HG02798 (cell line): ENCODE results near the gene UROS.

Source experiments
- ATAC-seq: cut with Tn5 transposase; IDR thresholded peaks from one replicate; pipeline ENCODE4 v1.9.1; 2021; ENCODE audit warnings: mild to moderate bottlenecking; ENCODE audit not compliant: unreplicated experiment, poor library complexity

UROS gene

DNA sequence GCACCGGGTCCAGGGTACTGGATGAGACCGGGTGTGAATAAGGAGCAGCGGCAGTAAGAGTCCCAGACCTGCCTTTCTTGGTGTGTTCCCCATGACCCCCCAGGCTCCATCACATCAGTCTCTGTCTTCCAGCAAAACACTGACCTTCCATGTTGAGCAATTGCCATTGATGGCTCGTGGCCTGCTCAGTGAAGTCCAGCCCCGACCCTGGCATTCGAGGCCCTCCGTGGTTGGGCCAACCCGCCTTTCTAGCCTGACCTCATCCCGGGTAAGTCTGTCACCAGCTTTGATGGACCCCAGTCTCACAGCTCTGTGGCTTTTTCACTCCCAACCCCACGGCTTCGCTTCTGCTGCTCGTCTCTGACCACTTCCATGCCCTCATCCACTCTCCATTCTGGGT is 53.9 kb downstream of the UROS start:
- no peak for ATAC-seq

- no peak for ATAC-seq
Measured at GRCh38 chr10:125768219-125768855, 54.7 kb downstream of the UROS start.

DNA sequence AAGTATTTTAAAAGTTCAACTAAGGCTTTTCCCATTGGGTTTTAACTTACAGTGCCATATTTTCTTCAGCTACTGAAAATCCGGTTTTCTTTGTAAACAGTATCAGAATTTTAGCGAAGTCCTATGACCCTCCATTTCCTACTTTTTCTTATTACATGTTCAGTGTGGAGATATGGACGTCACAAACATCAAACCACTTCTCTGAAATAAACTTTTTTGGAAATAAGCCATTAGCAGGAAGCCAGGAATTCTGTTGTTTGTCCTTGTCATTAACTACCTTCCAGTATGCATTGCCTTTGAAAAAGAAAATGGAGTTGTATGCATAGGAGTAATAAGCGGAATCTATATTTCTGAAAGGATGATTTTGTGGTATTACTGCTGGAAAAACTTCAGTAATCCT is 56.5 kb downstream of the UROS start:
- ATAC-seq: no peak

- no peak for ATAC-seq
Measured at GRCh38 chr10:125765835-125766234, 57.2 kb downstream of the UROS start.

- ATAC-seq: no peak
Measured at GRCh38 chr10:125762692-125763648, 60.1 kb downstream of the UROS start.

DNA sequence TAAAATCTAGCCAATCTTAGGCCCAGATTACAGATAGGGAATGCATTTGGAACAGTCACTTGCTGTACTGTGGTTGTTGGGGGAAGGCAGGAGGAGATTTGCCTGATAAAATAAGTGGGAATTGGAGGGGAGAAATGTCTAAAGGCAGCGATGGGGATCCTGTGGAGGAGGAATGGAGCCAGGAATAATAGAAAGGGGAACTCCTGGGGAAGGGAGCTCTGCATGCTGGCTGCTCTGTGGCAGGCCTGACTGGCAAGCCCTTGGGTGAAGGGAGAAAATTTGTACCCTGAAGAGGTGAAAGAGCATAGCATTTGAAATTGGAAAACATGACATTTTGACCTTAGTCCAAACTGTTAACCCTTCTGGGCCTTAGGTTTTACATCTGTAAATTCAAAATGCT is 61.1 kb downstream of the UROS start:
- ATAC-seq: no peak

DNA sequence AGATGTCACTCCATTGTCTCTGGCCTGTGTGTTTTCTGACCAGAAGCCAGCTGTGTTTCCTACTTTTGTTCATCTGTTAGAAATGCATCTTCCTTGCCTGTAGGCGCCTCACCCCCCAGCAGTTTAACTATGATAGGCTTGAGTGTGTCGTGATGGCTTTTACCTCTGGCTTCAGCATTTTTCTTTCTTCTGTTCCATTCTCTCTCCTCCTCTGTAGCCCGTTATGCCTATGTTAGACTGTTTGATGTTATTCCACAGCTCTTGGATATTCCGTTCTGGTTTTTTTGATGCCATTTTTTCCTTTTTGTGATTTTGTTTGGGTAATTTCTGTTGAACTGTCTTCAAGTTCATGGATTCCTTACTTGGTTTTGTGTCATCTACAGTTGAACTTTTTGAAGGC is 65.3 kb downstream of the UROS start:
- ATAC-seq: no peak

DNA sequence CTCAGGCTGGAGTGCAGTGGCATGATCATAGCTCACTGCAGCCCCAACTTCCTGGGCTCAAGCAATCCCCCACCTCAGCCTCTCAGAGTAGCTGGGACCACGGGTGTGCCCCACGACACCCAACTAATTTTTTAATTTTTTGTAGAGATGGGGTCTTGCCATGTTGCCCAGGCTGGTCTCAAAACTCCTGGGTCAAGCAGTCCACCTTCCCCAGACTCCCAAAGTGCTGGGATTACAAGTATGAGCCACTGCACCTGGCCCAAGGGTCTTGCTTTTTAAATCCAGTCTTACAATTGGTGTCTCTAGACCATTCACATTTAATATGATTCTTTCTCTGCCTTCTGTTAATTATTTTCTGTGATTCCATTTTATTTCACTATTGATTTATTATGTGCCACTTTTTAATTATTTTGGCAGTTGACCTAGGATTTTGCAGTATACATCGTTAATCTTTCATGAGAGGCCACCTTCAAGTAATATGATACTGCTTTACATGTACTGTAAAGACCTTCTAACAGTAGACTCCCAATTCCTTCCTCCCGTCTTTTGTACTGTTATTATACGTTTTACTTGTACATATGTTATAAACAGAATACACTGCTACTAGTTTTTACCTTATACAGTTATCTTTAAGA is 66.1 kb downstream of the UROS start:
- ATAC-seq: no peak

- no peak for ATAC-seq
Measured at GRCh38 chr10:125756196-125756595, 66.9 kb downstream of the UROS start.

- ATAC-seq: no peak
Measured at GRCh38 chr10:125747417-125747816, 75.6 kb downstream of the UROS start.

- ATAC-seq: no peak
Measured at GRCh38 chr10:125744909-125745308, 78.1 kb downstream of the UROS start.

- no peak for ATAC-seq
Measured at GRCh38 chr10:125742465-125742864, 80.6 kb downstream of the UROS start.

- ATAC-seq: no peak
Measured at GRCh38 chr10:125739994-125740679, 82.9 kb downstream of the UROS start.
